ENCODE results near the gene ACCS. TPM values are rescaled to one million over a fixed set of nuclear protein-coding genes. Genes with fewer than 3 reads are reported as not detected.
A peak's percentile ranks its signal among the peaks of the same experiment; 100 is the strongest.

Gene ACCS
- total RNA-seq, 4 donors from 2014 or later, result 17.7 to 45.8 (median 31.5) TPM

GRCh38 chr11:44104481-44105294 is 38.6 kb downstream of the ACCS start:
- no peaks in the 10 kb centered on the region for H3K27me3 ChIP-seq
- H3K9me3 ChIP-seq, result no peaks in the 10 kb centered on the region
- DNase-seq (ENCODE audit: low spot score in 2 of 2), result no peak
- no peak overlapping the region for H3K27ac ChIP-seq
- TF ChIP-seq POLR2A (IDR thresholded peaks at IDR 0.05) (no peak), EP300 (IDR thresholded peaks at IDR 0.05) (no peak)
- TF ChIP-seq, protein P1, sequence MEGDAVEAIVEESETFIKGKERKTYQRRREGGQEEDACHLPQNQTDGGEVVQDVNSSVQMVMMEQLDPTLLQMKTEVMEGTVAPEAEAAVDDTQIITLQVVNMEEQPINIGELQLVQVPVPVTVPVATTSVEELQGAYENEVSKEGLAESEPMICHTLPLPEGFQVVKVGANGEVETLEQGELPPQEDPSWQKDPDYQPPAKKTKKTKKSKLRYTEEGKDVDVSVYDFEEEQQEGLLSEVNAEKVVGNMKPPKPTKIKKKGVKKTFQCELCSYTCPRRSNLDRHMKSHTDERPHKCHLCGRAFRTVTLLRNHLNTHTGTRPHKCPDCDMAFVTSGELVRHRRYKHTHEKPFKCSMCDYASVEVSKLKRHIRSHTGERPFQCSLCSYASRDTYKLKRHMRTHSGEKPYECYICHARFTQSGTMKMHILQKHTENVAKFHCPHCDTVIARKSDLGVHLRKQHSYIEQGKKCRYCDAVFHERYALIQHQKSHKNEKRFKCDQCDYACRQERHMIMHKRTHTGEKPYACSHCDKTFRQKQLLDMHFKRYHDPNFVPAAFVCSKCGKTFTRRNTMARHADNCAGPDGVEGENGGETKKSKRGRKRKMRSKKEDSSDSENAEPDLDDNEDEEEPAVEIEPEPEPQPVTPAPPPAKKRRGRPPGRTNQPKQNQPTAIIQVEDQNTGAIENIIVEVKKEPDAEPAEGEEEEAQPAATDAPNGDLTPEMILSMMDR (IDR thresholded peaks at IDR 0.05), result no peak
- WGBS, 2 donors, result 84 to 89% methylated on average over 5 of the region's 5 CpGs
- H3K4me3 ChIP-seq, result no peak overlapping the region
- H3K36me3 ChIP-seq, result peaks cover 0 to 40% (median 4%) of the 10 kb centered on the region in 3 donors
- H3K4me1 ChIP-seq, result peaks cover 0 to 5% (median 0%) of the 10 kb centered on the region in 4 donors

DNA sequence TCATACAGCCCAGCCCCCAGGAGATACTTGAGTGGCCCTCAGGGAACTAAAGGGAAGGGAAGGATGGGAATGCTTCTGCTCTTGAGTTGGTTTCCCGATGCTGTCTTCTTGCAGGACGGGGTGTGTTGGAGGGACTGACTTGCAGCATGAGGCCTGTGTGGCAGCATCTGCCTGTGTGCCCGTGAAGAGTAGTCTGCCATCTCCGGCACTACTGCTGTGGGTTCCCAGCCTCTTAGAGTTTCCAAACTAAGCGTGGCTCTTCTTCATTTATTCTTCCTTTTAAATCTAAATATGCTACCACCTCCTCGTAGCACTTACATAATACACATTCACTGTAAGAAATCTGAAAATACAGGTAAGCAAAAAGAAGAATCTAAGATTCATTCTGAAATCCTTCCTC is 42.2 kb downstream of the ACCS start:
- Histone ChIP-seq H3K27me3 (no peaks in the 10 kb centered on the region), H3K4me3 (no peak overlapping the region), H3K9me3 (no peaks in the 10 kb centered on the region), H3K36me3 (peaks cover 0 to 37% (median 4%) of the 10 kb centered on the region in 3 donors), H3K27ac (no peak overlapping the region), H3K4me1 (peaks cover 0 to 18% (median 2%) of the 10 kb centered on the region in 4 donors)
- DNase-seq (ENCODE audit: low spot score in 2 of 2), result no peak
- 87 to 88% methylated on average over 6 of the region's 6 CpGs for WGBS, 2 donors
- TF ChIP-seq EP300 (IDR thresholded peaks at IDR 0.05) (no peak), POLR2A (IDR thresholded peaks at IDR 0.05) (no peak)
- TF ChIP-seq, protein P1 (IDR thresholded peaks at IDR 0.05), result no peak

- TF ChIP-seq, protein P1 (IDR thresholded peaks at IDR 0.05), result peak; percentile 42 to 67 (median 55)
- no peak for TF ChIP-seq EP300 (IDR thresholded peaks at IDR 0.05)
- Histone ChIP-seq H3K27ac (no peak overlapping the region), H3K27me3 (no peaks in the 10 kb centered on the region), H3K36me3 (peaks cover 4 to 54% (median 9%) of the 10 kb centered on the region in 3 donors), H3K4me1 (peaks cover 0 to 18% (median 2%) of the 10 kb centered on the region in 4 donors), H3K9me3 (no peaks in the 10 kb centered on the region), H3K4me3 (no peak overlapping the region)
- peak; percentile 23 to 69 for DNase-seq (ENCODE audit: low spot score in 2 of 2)
- 3 to 8% methylated on average over 4 of the region's 4 CpGs for WGBS, 2 donors
Measured at GRCh38 chr11:44110231-44110679, 44.2 kb downstream of the ACCS start.

DNA sequence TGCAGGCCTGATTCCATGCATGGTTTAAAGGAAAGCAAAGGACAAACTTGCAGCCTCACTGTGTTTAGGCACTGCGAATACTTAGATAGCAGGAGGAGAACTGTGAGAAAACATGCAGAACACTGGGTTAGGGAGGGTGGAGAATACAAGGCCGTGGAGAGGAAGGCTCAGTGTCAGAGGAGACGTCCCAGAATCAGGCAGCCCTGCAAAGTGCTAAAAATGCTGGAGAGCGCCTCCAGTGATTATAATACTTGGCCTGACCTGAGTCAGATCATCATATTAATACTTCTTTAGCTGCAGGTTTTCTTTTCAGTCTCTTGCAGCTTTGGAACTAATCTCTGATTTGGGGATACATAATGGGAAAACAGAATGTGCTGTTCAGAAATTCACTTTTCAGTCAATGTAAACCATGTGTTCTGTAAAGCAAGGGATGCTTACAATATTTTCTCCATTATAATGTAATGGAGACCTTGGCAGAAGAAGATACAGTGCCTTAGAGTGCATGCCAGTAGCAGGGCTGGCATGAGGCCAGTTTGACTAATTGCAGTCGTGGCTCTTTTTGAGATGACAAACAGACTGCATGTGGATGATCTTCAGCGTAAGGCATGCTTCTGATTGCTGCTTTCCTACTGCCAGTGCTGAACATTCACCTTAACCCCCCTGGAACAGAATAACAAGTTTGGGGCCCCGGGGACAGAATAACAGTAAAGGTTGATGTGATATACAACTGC is 46.2 kb downstream of the ACCS start:
- whole genome bisulfite sequencing, 2 donors, result 52 to 57% methylated on average over 7 of the region's 7 CpGs
- DNase-seq (ENCODE audit: low spot score in 2 of 2), result no peak
- peaks cover 0 to 24% (median 2%) of the 10 kb centered on the region in 4 donors for H3K4me1 ChIP-seq
- H3K4me3 ChIP-seq, result no peak overlapping the region
- TF ChIP-seq EP300 (IDR thresholded peaks at IDR 0.05), result no peak
- no peak for TF ChIP-seq POLR2A (IDR thresholded peaks at IDR 0.05)
- TF ChIP-seq, protein P1 (IDR thresholded peaks at IDR 0.05), result no peak
- H3K36me3 ChIP-seq, result peaks cover 4 to 59% (median 9%) of the 10 kb centered on the region in 3 donors
- no peaks in the 10 kb centered on the region for H3K27me3 ChIP-seq
- H3K9me3 ChIP-seq, result no peaks in the 10 kb centered on the region
- no peak overlapping the region for H3K27ac ChIP-seq

GRCh38 chr11:44113018-44113417 is 46.9 kb downstream of the ACCS start:
- no peak overlapping the region for H3K4me3 ChIP-seq
- peaks cover 0 to 24% (median 2%) of the 10 kb centered on the region in 4 donors for H3K4me1 ChIP-seq
- TF ChIP-seq EP300 (IDR thresholded peaks at IDR 0.05) (no peak), POLR2A (IDR thresholded peaks at IDR 0.05) (no peak)
- TF ChIP-seq, protein P1 (IDR thresholded peaks at IDR 0.05), result no peak
- WGBS, 2 donors, result 82 to 84% methylated on average over 3 of the region's 3 CpGs
- H3K36me3 ChIP-seq, result peaks cover 4 to 57% (median 9%) of the 10 kb centered on the region in 3 donors
- H3K9me3 ChIP-seq, result no peaks in the 10 kb centered on the region
- DNase-seq (ENCODE audit: low spot score in 2 of 2), result no peak
- H3K27me3 ChIP-seq, result no peaks in the 10 kb centered on the region
- H3K27ac ChIP-seq, result no peak overlapping the region

All from tibial nerve (tissue), 4 donors.